Lung (tissue), 12 donors: ENCODE data around the gene MLST8. TPM values are rescaled to one million over a fixed set of nuclear protein-coding genes. Genes with fewer than 3 reads are reported as not detected.

ENCODE experiments used
- ATAC-seq: fragments of 200-7000 bp; cut with Tn5 transposase; one replicate; pipeline ENCODE4 v1.9.1; 2020; ENCODE audit warnings: moderate number of reproducible peaks; ENCODE audit not compliant: insufficient read depth, low FRiP score
- DNase-seq, 3 donors: peaks; one replicate each; pipeline ENCODE4 v3.0.0-alpha.2; 2013 to 2017
- H3K27ac ChIP-seq, 2 donors: one replicate each; pipeline ENCODE4 v1.5.1; 2013; ENCODE audit warnings: mild to moderate bottlenecking in 2 of 2, moderate library complexity in 2 of 2, control low read depth in 1 of 2, inconsistent platforms in 1 of 2, low read depth in 1 of 2, low read length in 1 of 2
- H3K27me3 ChIP-seq, 3 donors: one replicate each; pipeline ENCODE4 v1.5.1; 2013; ENCODE audit warnings: low read length in 2 of 3; ENCODE audit not compliant: control insufficient read depth in 3 of 3, insufficient read depth in 3 of 3
- H3K36me3 ChIP-seq, 4 donors: one replicate each; pipeline ENCODE4 v1.5.1; 2013; ENCODE audit warnings: low read length in 4 of 4, mild to moderate bottlenecking in 1 of 4, moderate library complexity in 1 of 4; ENCODE audit not compliant: control insufficient read depth in 4 of 4, insufficient read depth in 4 of 4
- H3K4me1 ChIP-seq, 5 donors: one replicate each; pipeline ENCODE4 v1.5.1; 2013; ENCODE audit warnings: low read length in 5 of 5, mild to moderate bottlenecking in 2 of 5, moderate library complexity in 1 of 5; ENCODE audit not compliant: control insufficient read depth in 5 of 5, insufficient read depth in 5 of 5
- H3K4me3 ChIP-seq: one replicate; pipeline ENCODE4 v1.5.1; 2013; ENCODE audit warnings: mild to moderate bottlenecking, control low read depth, moderate library complexity
- H3K9ac ChIP-seq, 2 donors: one replicate each; pipeline ENCODE4 v1.5.1; 2013; ENCODE audit warnings: low read length in 2 of 2, control low read depth in 1 of 2; ENCODE audit not compliant: insufficient read depth in 1 of 2
- H3K9me3 ChIP-seq, 4 donors: one replicate each; pipeline ENCODE4 v1.5.1; 2013; ENCODE audit warnings: low read length in 3 of 4, mild to moderate bottlenecking in 1 of 4, moderate library complexity in 1 of 4; ENCODE audit not compliant: control insufficient read depth in 4 of 4, insufficient read depth in 3 of 4
- CTCF ChIP-seq: IDR thresholded peaks from 2 replicates; pipeline ENCODE4 v1.5.1; 2012; ENCODE audit warnings: mild to moderate bottlenecking; ENCODE audit errors: control extremely low read depth, extremely low read depth
- WGBS, 2 donors: extraction: QIAGEN DNeasy Blood & Tissue Kit; methylation state at CpG; one replicate each; pipeline ENCODE4 v1.1.7; 2013; 5-methylcytosine and 5-hydroxymethylcytosine counted together
- polyA plus RNA-seq, 2 donors: library from polyadenylated mRNA; stranded (reverse); fragments of 200-250 nt; gene quantifications; one replicate each; pipeline ENCODE4 v1.2.1, GENCODE V29; 2013
- total RNA-seq, 2 donors: library from RNA; depleted of rRNA in 1 of 2; stranded (reverse); fragments of >200 nt in 1 of 2; gene quantifications; one replicate each; pipeline ENCODE4 v1.2.1, GENCODE V29; 2014 to 2021
- donor health status: control.
- donor health status: control.
- donor health status: Bipolar disorder and iron deficiency.
- donor health status: healthy.
- donor health status: DM: yes; HTN: yes; CAD: no.

The MLST8 gene
- total and polyA plus RNA-seq, 4 donors = 17.2 to 48.9 (median 41.2) TPM

DNA sequence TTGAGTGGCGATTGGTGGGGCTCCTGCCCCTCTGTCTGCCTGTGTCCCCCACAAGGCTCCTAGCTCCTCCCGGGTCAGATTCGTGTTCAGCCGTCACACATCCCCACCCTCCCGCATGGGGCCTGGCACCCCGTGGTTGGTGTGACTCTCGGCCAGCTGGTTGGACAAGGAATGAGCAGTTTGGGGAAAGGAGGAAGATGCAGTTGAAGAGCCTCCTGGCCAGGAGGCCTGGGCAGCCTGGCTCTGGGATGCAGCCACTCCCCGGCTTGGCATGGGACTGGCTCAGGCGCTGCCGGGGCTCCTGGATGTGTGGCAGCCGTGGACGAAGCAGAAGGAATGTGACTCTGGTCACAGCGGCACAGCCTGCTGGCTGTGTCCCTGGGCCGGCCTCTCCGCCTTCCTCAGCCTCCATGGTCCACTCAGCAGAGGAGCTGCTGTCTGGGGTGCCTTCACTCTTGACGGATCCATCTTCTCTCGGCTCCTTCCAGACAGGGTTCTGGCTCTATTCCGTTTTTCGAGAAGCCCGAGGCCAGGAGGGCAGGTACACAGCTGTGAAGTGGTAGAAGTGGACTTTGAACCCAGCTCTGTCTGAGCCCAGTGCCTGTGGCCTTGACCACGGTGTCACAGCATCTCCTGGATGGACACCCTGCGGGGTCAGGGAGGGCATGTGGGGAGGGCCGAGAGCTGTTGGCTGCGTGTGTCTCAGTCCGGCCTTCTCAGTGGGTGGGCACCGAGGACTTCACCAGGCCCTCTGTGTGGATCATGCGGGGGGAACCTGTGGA is 47.6 kb upstream of the MLST8 start:
- no peak for TF ChIP-seq CTCF
- ATAC-seq = no peak
- Histone ChIP-seq H3K4me3 (no peak overlapping the region), H3K27ac (peak overlapping the region in 1 of 2 donors; percentile 80), H3K9ac (no peak overlapping the region), H3K4me1 (peaks cover 0 to 63% (median 35%) of the 10 kb centered on the region in 5 donors), H3K36me3 (peaks cover 0 to 5% (median 2%) of the 10 kb centered on the region in 4 donors), H3K9me3 (no peaks in the 10 kb centered on the region), H3K27me3 (no peaks in the 10 kb centered on the region)
- WGBS, 2 donors = 82 to 90% methylated on average over 27 of the region's 27 CpGs
- DNase-seq = no peak

DNA sequence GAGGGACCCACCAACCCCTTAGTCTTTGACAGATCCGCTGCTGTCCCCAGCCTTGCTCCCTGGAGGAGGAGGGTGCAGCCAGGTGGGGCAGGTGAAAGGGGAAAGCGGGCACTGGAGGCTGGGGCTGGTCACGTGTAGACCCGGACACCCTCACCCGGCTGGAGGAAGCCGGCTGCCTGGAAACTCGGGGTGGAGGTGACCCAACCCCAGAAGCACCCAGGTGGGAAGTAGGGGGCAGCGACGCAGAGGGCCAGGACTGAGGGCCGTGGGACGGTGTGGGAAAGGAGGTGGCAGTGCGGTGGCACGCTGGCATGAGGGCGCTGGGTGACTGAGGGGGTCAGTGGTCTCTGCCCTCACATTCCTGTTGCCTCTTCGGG is 47.0 kb upstream of the MLST8 start:
- ATAC-seq = no peak
- WGBS, 2 donors = 78 to 81% methylated on average over 13 to 15 of the region's 15 CpGs

GRCh38 chr16:2159175-2159838 is 45.9 kb upstream of the MLST8 start:
- peak; percentile 79 to 87 (median 80) for DNase-seq
- H3K4me3 ChIP-seq = no peak overlapping the region
- no peak for ATAC-seq
- H3K27ac ChIP-seq = peak overlapping the region in 1 of 2 donors; percentile 80
- WGBS, 2 donors = 59 to 82% methylated on average over 23 to 24 of the region's 24 CpGs
- no peaks in the 10 kb centered on the region for H3K27me3 ChIP-seq
- peak overlapping the region in 1 of 2 donors; percentile 58 for H3K9ac ChIP-seq
- peaks cover 0 to 5% (median 1%) of the 10 kb centered on the region in 4 donors for H3K36me3 ChIP-seq
- peaks cover 0 to 47% (median 29%) of the 10 kb centered on the region in 5 donors for H3K4me1 ChIP-seq
- no peaks in the 10 kb centered on the region for H3K9me3 ChIP-seq
- no peak for TF ChIP-seq CTCF

More for the DNA sequence above, 47.0 kb upstream of the MLST8 start:
- DNase-seq = no peak
- peak overlapping the region in 1 of 2 donors; percentile 80 for H3K27ac ChIP-seq
- no peaks in the 10 kb centered on the region for H3K27me3 ChIP-seq
- H3K9ac ChIP-seq = no peak overlapping the region
- H3K36me3 ChIP-seq = peaks cover 0 to 5% (median 0%) of the 10 kb centered on the region in 4 donors
- H3K9me3 ChIP-seq = no peaks in the 10 kb centered on the region
- peaks cover 0 to 58% (median 35%) of the 10 kb centered on the region in 5 donors for H3K4me1 ChIP-seq
- no peak for TF ChIP-seq CTCF
- H3K4me3 ChIP-seq = no peak overlapping the region
